SK-N-SH (cell line): ENCODE data around the gene FBN1. TPM values are rescaled to one million over a fixed set of nuclear protein-coding genes. Genes with fewer than 3 reads are reported as not detected.
A peak's percentile ranks its signal among the peaks of the same experiment; 100 is the strongest.

Source experiments
- CTCF ChIA-PET: fragments of 300-600, 350-600 bp; formaldehyde crosslinking; extraction: SDS; loops from one replicate; lab custom pipeline; 2021; lab: Yijun Ruan, JAX
- POLR2A ChIA-PET: fragments of 350-600 bp; sonication (Branson Sonifier 250); formaldehyde crosslinking; extraction: SDS; loops from one replicate; lab custom pipeline; 2020; ENCODE audit warnings: antibody characterized with exemption, inconsistent platforms; lab: Yijun Ruan, JAX
- DNase-seq: peaks from one replicate; pipeline ENCODE4 v3.0.0; 2012
- H2AFZ ChIP-seq: fragments of 200-600 bp; sonication (generic); 2 replicates; pipeline ENCODE4 v1.8.1; 2016; ENCODE audit warnings: antibody characterized with exemption, mild to moderate bottlenecking, low read depth
- H3F3A ChIP-seq: fragments of 200-600 bp; sonication (generic); replicated peaks from 2 replicates; pipeline ENCODE3; 2016; ENCODE audit warnings: antibody characterized with exemption, mild to moderate bottlenecking; ENCODE audit not compliant: insufficient read depth
- H3K27ac ChIP-seq, 2 experiments: fragments of 200-500 bp in 1 of 2; fragments of 200-600 bp in 1 of 2; sonication (Bioruptor generic) in 1 of 2; sonication (generic), shearing (Covaris generic) in 1 of 2; 2 replicates each; pipeline versions ENCODE4 v1.5.1 to v1.6.1; 2014 to 2016; ENCODE audit warnings: low read depth in 2 of 2, inconsistent platforms in 1 of 2, low read length in 1 of 2, mild to moderate bottlenecking in 1 of 2, mixed read lengths in 1 of 2
- H3K27me3 ChIP-seq: fragments of 200-600 bp; sonication (generic), shearing (Covaris generic); 2 replicates; pipeline ENCODE4 v1.6.1; 2016; ENCODE audit warnings: mixed run types; ENCODE audit not compliant: insufficient read depth
- H3K36me3 ChIP-seq, 2 experiments: fragments of 200-500 bp in 1 of 2; fragments of 200-600 bp in 1 of 2; sonication (Bioruptor generic) in 1 of 2; sonication (generic) in 1 of 2; replicated peaks in 1 of 2; 2 replicates each; pipeline versions ENCODE3 to v1.5.1; 2014 to 2016; ENCODE audit warnings: low read length in 1 of 2, mild to moderate bottlenecking in 1 of 2; ENCODE audit not compliant: insufficient read depth in 2 of 2, control insufficient read depth in 1 of 2
- H3K4me1 ChIP-seq, 2 experiments: fragments of 200-500 bp in 1 of 2; fragments of 200-600 bp in 1 of 2; sonication (Bioruptor generic) in 1 of 2; sonication (generic), shearing (Covaris generic) in 1 of 2; 2 replicates each; pipeline versions ENCODE4 v1.5.1 to v1.6.1; 2014 to 2016; ENCODE audit warnings: low read depth in 1 of 2, low read length in 1 of 2, mixed run types in 1 of 2; ENCODE audit not compliant: insufficient read depth in 2 of 2, control insufficient read depth in 1 of 2
- H3K4me2 ChIP-seq: fragments of 200-600 bp; sonication (generic), shearing (Covaris generic); 2 replicates; pipeline ENCODE4 v1.6.1; 2017; ENCODE audit warnings: mixed run types
- H3K4me3 ChIP-seq, 2 experiments: fragments of 200-500 bp in 1 of 2; fragments of 200-600 bp in 1 of 2; sonication (Bioruptor generic) in 1 of 2; sonication (generic), shearing (Covaris generic) in 1 of 2; 2 replicates each; pipeline versions ENCODE4 v1.5.1 to v1.8.1; 2014 to 2016; ENCODE audit warnings: low read depth in 2 of 2, inconsistent platforms in 1 of 2, low read length in 1 of 2, mild to moderate bottlenecking in 1 of 2, mixed read lengths in 1 of 2, moderate library complexity in 1 of 2
- H3K79me2 ChIP-seq: fragments of 200-600 bp; sonication (generic); 2 replicates; pipeline ENCODE4 v1.8.1; 2017; ENCODE audit warnings: mild to moderate bottlenecking; ENCODE audit not compliant: insufficient read depth
- H3K9ac ChIP-seq: fragments of 200-600 bp; sonication (generic); 2 replicates; pipeline ENCODE4 v1.6.1; 2017; ENCODE audit warnings: mixed run types
- H3K9me2 ChIP-seq: fragments of 200-600 bp; sonication (generic); 2 replicates; pipeline ENCODE4 v1.6.1; 2017; ENCODE audit warnings: mixed run types
- H3K9me3 ChIP-seq: fragments of 200-600 bp; sonication (generic); 2 replicates; pipeline ENCODE4 v1.6.1; 2017; ENCODE audit warnings: mixed run types, mild to moderate bottlenecking, moderate library complexity
- H4K20me1 ChIP-seq: fragments of 200-600 bp; sonication (generic); 2 replicates; pipeline ENCODE4 v1.6.1; 2017; ENCODE audit warnings: mild to moderate bottlenecking, mixed run types; ENCODE audit not compliant: insufficient read depth
- CHD2 ChIP-seq: fragments of 150-350 bp; IDR thresholded peaks from 2 replicates; pipeline ENCODE4 v1.6.1; 2018; ENCODE audit warnings: low read length; ENCODE audit not compliant: partially characterized antibody
- CTCF ChIP-seq: fragments of 200-600 bp; sonication (generic); IDR thresholded peaks from 2 replicates; pipeline ENCODE4 v1.6.1; 2017; ENCODE audit warnings: antibody characterized with exemption, mild to moderate bottlenecking, moderate library complexity
- ELF1 ChIP-seq: IDR thresholded peaks from 2 replicates; pipeline ENCODE4 v1.4.0; 2012
- EP300 ChIP-seq, 2 experiments: IDR thresholded peaks; 2 replicates each; pipeline versions ENCODE4 v1.4.0 to v1.6.1; 2012; ENCODE audit warnings: borderline replicate concordance in 1 of 2, low read depth in 1 of 2, low read length in 1 of 2
- EZH2phosphoT487 ChIP-seq: fragments of 200-600 bp; sonication (generic); IDR thresholded peaks from 2 replicates; pipeline ENCODE4 v1.6.1; 2017; ENCODE audit warnings: low read depth, mixed run types, mild to moderate bottlenecking, antibody characterized with exemption, moderate library complexity, borderline replicate concordance
- FOSL2 ChIP-seq: IDR thresholded peaks from 2 replicates; pipeline ENCODE4 v1.4.0; 2012; ENCODE audit warnings: low read depth, mild to moderate bottlenecking, moderate library complexity, borderline replicate concordance
- FOXJ3 ChIP-seq: sonication (generic); formaldehyde crosslinking; IDR thresholded peaks from 2 replicates; pipeline ENCODE4 v1.5.1; 2020; ENCODE audit warnings: mild to moderate bottlenecking, missing genetic modification reagents
- FOXM1 ChIP-seq: IDR thresholded peaks from 2 replicates; pipeline ENCODE4 v1.4.0; 2012; ENCODE audit warnings: low read depth, mild to moderate bottlenecking
- GABPA ChIP-seq: IDR thresholded peaks from 2 replicates; pipeline ENCODE4 v1.4.0; 2012; ENCODE audit warnings: low read depth, mild to moderate bottlenecking
- GATA2 ChIP-seq: sonication (generic); formaldehyde crosslinking; IDR thresholded peaks from 2 replicates; pipeline ENCODE4 v1.5.0; 2020; ENCODE audit warnings: mild to moderate bottlenecking, missing genetic modification reagents
- IRF3 ChIP-seq: fragments of 150-350 bp; IDR thresholded peaks from 2 replicates; pipeline ENCODE4 v1.6.1; 2016; ENCODE audit warnings: mild to moderate bottlenecking, low read depth, low read length
- MAX ChIP-seq: IDR thresholded peaks from 2 replicates; pipeline ENCODE4 v1.4.0; 2012; ENCODE audit warnings: low read depth
- MEF2A ChIP-seq: IDR thresholded peaks from 2 replicates; pipeline ENCODE4 v1.4.0; 2012; ENCODE audit warnings: low read depth, borderline replicate concordance
- MXI1 ChIP-seq: IDR thresholded peaks from 2 replicates; pipeline ENCODE4 v1.6.1; 2012; ENCODE audit warnings: mild to moderate bottlenecking, low read depth, low read length, improper control_type of control experiment
- NFIC ChIP-seq: IDR thresholded peaks from 2 replicates; pipeline ENCODE4 v1.4.0; 2012; ENCODE audit warnings: borderline replicate concordance
- NRF1 ChIP-seq: IDR thresholded peaks from 2 replicates; pipeline ENCODE4 v1.6.1; 2012; ENCODE audit warnings: low read depth, mild to moderate bottlenecking, low read length
- POLR2AphosphoS5 ChIP-seq: IDR thresholded peaks from 2 replicates; pipeline ENCODE4 v1.6.1; 2012; ENCODE audit warnings: low read depth, low read length
- RAD21 ChIP-seq: IDR thresholded peaks from 2 replicates; pipeline ENCODE4 v1.6.1; 2012; ENCODE audit warnings: mild to moderate bottlenecking, low read length
- RCOR1 ChIP-seq: fragments of 150-350 bp; IDR thresholded peaks from 2 replicates; pipeline ENCODE4 v1.6.1; 2017; ENCODE audit warnings: antibody characterized with exemption, low read length
- RXRA ChIP-seq: IDR thresholded peaks from 2 replicates; pipeline ENCODE4 v1.4.0; 2012; ENCODE audit warnings: low read depth, mild to moderate bottlenecking, borderline replicate concordance
- SIN3A ChIP-seq: IDR thresholded peaks from 2 replicates; pipeline ENCODE4 v1.6.1; 2012; ENCODE audit warnings: low read depth, mild to moderate bottlenecking, low read length, moderate library complexity, borderline replicate concordance
- SMC3 ChIP-seq: IDR thresholded peaks from 2 replicates; pipeline ENCODE4 v1.6.1; 2012; ENCODE audit warnings: low read depth, low read length, improper control_type of control experiment
- TAF1 ChIP-seq: IDR thresholded peaks from 2 replicates; pipeline ENCODE4 v1.6.1; 2012; ENCODE audit warnings: low read depth, mild to moderate bottlenecking, low read length, moderate library complexity, borderline replicate concordance
- TCF12 ChIP-seq: IDR thresholded peaks from 2 replicates; pipeline ENCODE4 v1.4.0; 2012
- TEAD4 ChIP-seq: IDR thresholded peaks from 2 replicates; pipeline ENCODE4 v1.4.0; 2012; ENCODE audit warnings: mild to moderate bottlenecking, borderline replicate concordance; ENCODE audit not compliant: insufficient read depth
- USF2 ChIP-seq: fragments of 150-350 bp; IDR thresholded peaks from 2 replicates; pipeline ENCODE4 v1.6.1; 2017; ENCODE audit warnings: antibody characterized with exemption, low read length, low read depth, borderline replicate concordance
- YY1 ChIP-seq: IDR thresholded peaks from 2 replicates; pipeline ENCODE4 v1.4.0; 2012; ENCODE audit warnings: low read depth, mild to moderate bottlenecking
- ZBTB33 ChIP-seq: IDR thresholded peaks from 2 replicates; pipeline ENCODE4 v1.4.0; 2012; ENCODE audit warnings: low read depth, borderline replicate concordance
- polyA plus RNA-seq, 3 experiments: library from polyadenylated mRNA; depleted of rRNA; stranded (reverse); fragments of >200 nt; gene quantifications; 2 replicates each; pipeline ENCODE4 v1.2.3, GENCODE V29; 2012

The FBN1 gene
- polyA plus RNA-seq, 1 of the 3 experiments (the other 2 are of a cell fraction) = 248 TPM

GRCh38 chr15:48532946-48533345, 112.6 kb downstream of the FBN1 start:
- H4K20me1 ChIP-seq = peaks cover 5% of the 10 kb centered on the region; the same call in 1 of the 2 replicates
- peaks cover 91% of the 10 kb centered on the region for H3K79me2 ChIP-seq
- H3K9me2 ChIP-seq = no peaks in the 10 kb centered on the region
- ChIA-PET POLR2A (no interaction called here), CTCF (no interaction called here)
- peaks cover 35% of the 10 kb centered on the region for H3F3A ChIP-seq
- H3K4me2 ChIP-seq = no peak overlapping the region
- H3K36me3 ChIP-seq = peaks cover 55 to 87% of the 10 kb centered on the region in 2 experiments
- DNase-seq = peak; percentile 23
- no peak overlapping the region for H2AFZ ChIP-seq
- H3K9me3 ChIP-seq = no peaks in the 10 kb centered on the region
- H3K27ac ChIP-seq = peak overlapping the region; percentile 41 to 83; a peak in 3 of 4 replicates
- H3K4me1 ChIP-seq = peaks cover 31 to 58% of the 10 kb centered on the region in 2 experiments; a peak in 3 of 4 replicates
- H3K27me3 ChIP-seq = no peaks in the 10 kb centered on the region
- no peak overlapping the region for H3K9ac ChIP-seq
- H3K4me3 ChIP-seq = no peak overlapping the region
- TF ChIP-seq FOSL2 (no peak), RXRA (peak; percentile 18; the same call in 1 of the 2 replicates), TCF12 (peak; percentile 93), EZH2phosphoT487 (no peak), NRF1 (no peak), CHD2 (no peak), ELF1 (no peak), SMC3 (no peak), ZBTB33 (no peak), FOXJ3 (no peak), MXI1 (no peak), NFIC (peak; percentile 41; the same call in 1 of the 2 replicates), GABPA (no peak), TAF1 (no peak), EP300 (IDR thresholded peaks at IDR 0.05; ENCODE audit: borderline replicate concordance in 1 of 2, low read depth in 1 of 2, low read length in 1 of 2) (peak; percentile 61 to 73; a peak in 3 of 4 replicates), CTCF (no peak), IRF3 (no peak), FOXM1 (no peak), YY1 (no peak), POLR2AphosphoS5 (peak; percentile 58; the same call in 1 of the 2 replicates), USF2 (no peak), RCOR1 (no peak), SIN3A (no peak), MEF2A (no peak), GATA2 (no peak), MAX (no peak), RAD21 (no peak), TEAD4 (peak; percentile 38; the same call in 1 of the 2 replicates)
